Neuronal stem cell (in vitro differentiated cells): Measurements from ENCODE around the gene RIN3.

Experiments
- DNase-seq: peaks from one replicate; pipeline ENCODE4 v3.0.0-alpha.2; 2013; ENCODE audit warnings: low spot score
- H2AFZ ChIP-seq: one replicate; pipeline ENCODE4 v1.6.1; 2013; ENCODE audit warnings: mild to moderate bottlenecking, low read length, inconsistent platforms
- H2AK5ac ChIP-seq: 2 replicates; pipeline ENCODE4 v1.6.1; 2013; ENCODE audit warnings: low read depth, mild to moderate bottlenecking, inconsistent platforms, low read length, moderate library complexity, mixed read lengths
- H2BK120ac ChIP-seq: 2 replicates; pipeline ENCODE4 v1.6.1; 2013; ENCODE audit warnings: low read depth, mild to moderate bottlenecking, inconsistent platforms, low read length, moderate library complexity, mixed read lengths
- H2BK12ac ChIP-seq: one replicate; pipeline ENCODE4 v1.6.1; 2013; ENCODE audit warnings: low read length, inconsistent platforms
- H2BK15ac ChIP-seq: 2 replicates; pipeline ENCODE4 v1.6.1; 2013; ENCODE audit warnings: mild to moderate bottlenecking, low read length, inconsistent platforms, mixed read lengths
- H2BK5ac ChIP-seq: one replicate; pipeline ENCODE4 v1.6.1; 2013; ENCODE audit warnings: inconsistent platforms, mild to moderate bottlenecking, low read length, moderate library complexity
- H3K14ac ChIP-seq: one replicate; pipeline ENCODE4 v1.6.1; 2013; ENCODE audit warnings: low read length, inconsistent platforms
- H3K18ac ChIP-seq: 2 replicates; pipeline ENCODE4 v1.6.1; 2013; ENCODE audit warnings: low read length, inconsistent platforms
- H3K23ac ChIP-seq: 2 replicates; pipeline ENCODE4 v1.6.1; 2013; ENCODE audit warnings: low read depth, mild to moderate bottlenecking, mixed read lengths, low read length, inconsistent platforms; ENCODE audit not compliant: poor library complexity
- H3K27ac ChIP-seq: replicated peaks from 3 replicates; pipeline ENCODE4 v1.5.1; 2013; ENCODE audit warnings: low read length, inconsistent platforms
- H3K27me3 ChIP-seq, 3 experiments: 2 replicates each; pipeline ENCODE4 v1.6.1; 2013; ENCODE audit warnings: low read length in 3 of 3, mild to moderate bottlenecking in 2 of 3, inconsistent platforms in 1 of 3, low read depth in 1 of 3, mixed read lengths in 1 of 3, moderate library complexity in 1 of 3; ENCODE audit not compliant: control insufficient read depth in 3 of 3, insufficient read depth in 3 of 3
- H3K36me3 ChIP-seq, 2 donors: replicated peaks in 1 of 2; 2 replicates each; pipeline ENCODE4 v1.6.1; 2013; ENCODE audit warnings: low read length in 2 of 2; ENCODE audit not compliant: control insufficient read depth in 2 of 2, insufficient read depth in 2 of 2
- H3K4ac ChIP-seq: 2 replicates; pipeline ENCODE4 v1.6.1; 2013; ENCODE audit warnings: inconsistent platforms, mild to moderate bottlenecking, low read length, moderate library complexity
- H3K4me1 ChIP-seq, 2 donors: 1 replicate in 1 of 2; 2 replicates in 1 of 2; pipeline ENCODE4 v1.6.1; 2013; ENCODE audit warnings: low read length in 2 of 2, low read depth in 1 of 2; ENCODE audit not compliant: control insufficient read depth in 2 of 2, insufficient read depth in 1 of 2
- H3K4me2 ChIP-seq: one replicate; pipeline ENCODE4 v1.6.1; 2013; ENCODE audit warnings: mild to moderate bottlenecking, low read length, inconsistent platforms; ENCODE audit not compliant: insufficient read depth, poor library complexity, severe bottlenecking
- H3K4me3 ChIP-seq, 2 donors: 2 replicates each; pipeline ENCODE4 v1.5.1; 2013; ENCODE audit warnings: low read length in 2 of 2, mild to moderate bottlenecking in 2 of 2, inconsistent platforms in 1 of 2, moderate library complexity in 1 of 2
- H3K79me1 ChIP-seq: one replicate; pipeline ENCODE4 v1.6.1; 2013; ENCODE audit warnings: low read depth, mild to moderate bottlenecking, inconsistent platforms, low read length, moderate library complexity
- H3K9ac ChIP-seq: one replicate; pipeline ENCODE4 v1.6.1; 2013; ENCODE audit warnings: mild to moderate bottlenecking, low read depth, low read length, inconsistent platforms; ENCODE audit not compliant: poor library complexity
- H3K9me3 ChIP-seq, 2 donors: replicated peaks in 1 of 2; 2 replicates each; pipeline versions ENCODE3 to v1.6.1; 2013; ENCODE audit warnings: low read length in 2 of 2, mild to moderate bottlenecking in 2 of 2, inconsistent platforms in 1 of 2, low read depth in 1 of 2, mixed read lengths in 1 of 2, moderate library complexity in 1 of 2; ENCODE audit not compliant: control insufficient read depth in 2 of 2, insufficient read depth in 1 of 2
- H4K8ac ChIP-seq: one replicate; pipeline ENCODE4 v1.6.1; 2013; ENCODE audit warnings: low read depth, mild to moderate bottlenecking, inconsistent platforms, low read length, moderate library complexity
- H4K91ac ChIP-seq: one replicate; pipeline ENCODE4 v1.6.1; 2013; ENCODE audit warnings: low read length, low read depth, mild to moderate bottlenecking, inconsistent platforms; ENCODE audit not compliant: poor library complexity
- WGBS, 2 donors: extraction: QIAGEN DNeasy Blood & Tissue Kit; methylation state at CpG; one replicate each; pipeline ENCODE4 v1.1.7; 2013; ENCODE audit warnings: missing lambda C conversion rate in 2 of 2, mixed read lengths in 1 of 2; ENCODE audit not compliant: insufficient read length in 2 of 2, insufficient replicate concordance in 1 of 2; ENCODE audit errors: extremely low coverage in 2 of 2; 5-methylcytosine and 5-hydroxymethylcytosine counted together

RIN3 gene

DNA sequence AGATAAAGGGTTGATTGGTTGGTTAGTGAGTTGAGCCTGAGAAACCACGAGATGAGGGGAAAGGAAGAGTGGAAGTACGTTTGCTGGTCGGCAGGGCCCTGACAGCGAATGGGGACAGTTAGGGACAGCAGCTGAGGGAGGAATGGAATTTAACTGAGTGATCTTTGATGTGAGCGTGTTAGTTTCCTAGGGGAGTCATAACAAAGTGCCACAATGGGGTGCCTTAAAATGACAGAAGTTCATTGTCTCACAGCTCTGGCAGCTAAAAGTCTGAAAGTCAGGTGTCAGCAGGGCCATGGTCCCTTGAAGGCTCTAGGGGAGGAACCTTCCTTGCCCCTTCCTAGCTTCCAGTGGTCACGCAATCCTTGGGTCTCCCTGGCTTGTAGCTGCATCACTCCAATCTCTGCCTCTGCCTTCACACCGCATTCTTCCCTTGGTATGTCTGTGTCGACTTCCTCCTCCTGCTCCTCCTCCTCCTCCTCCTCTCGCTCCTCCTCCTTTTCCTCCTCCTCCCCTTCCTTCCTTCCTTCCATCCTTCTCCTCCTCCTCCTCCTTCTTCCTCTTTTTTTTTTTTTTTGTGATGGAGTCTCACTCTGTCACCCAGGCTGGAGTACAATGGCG lies 26.0 kb upstream of the RIN3 start:
- no peak overlapping the region for H2BK12ac ChIP-seq

DNA sequence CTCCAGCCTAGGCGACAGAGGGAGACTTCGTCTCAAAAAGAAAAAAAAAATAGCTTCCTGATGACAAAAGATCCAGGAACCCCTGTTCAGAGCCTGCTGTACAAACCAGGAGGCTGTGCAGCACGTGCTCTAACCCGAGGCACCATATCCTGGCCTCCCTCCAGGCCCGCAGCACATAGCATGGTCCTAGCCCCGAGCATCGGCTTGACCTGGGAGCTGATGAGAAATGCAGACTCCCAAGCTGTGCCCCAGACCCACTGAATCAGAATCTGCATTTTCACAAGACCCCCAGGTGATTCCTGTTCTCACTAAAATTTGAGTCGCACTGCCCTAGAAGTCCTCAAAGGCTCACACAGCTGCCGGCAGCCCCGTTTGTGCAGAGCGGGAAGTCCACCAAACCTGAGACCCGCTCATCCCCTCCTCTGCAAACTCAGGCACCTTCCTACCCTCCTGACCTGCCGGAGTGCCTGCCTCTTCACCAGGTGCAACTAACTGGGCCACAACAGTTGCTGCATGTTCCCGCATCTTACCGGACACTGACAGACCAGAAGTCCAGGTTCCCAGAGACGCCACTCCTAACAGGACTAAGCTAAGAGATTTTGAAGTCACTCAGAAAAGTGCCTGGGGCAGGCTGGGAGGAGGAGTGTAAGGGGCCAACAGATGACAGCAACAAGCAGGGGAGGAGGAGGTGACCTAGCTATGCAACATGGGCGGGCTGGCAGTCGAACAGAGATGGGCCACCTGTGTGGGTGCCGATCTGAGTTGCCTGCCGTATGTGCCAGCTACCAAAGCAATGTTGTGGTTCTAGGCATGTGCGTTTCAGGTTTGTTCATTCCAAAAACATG lies 24.0 kb upstream of the RIN3 start:
- Histone ChIP-seq H3K27ac (no peak overlapping the region), H4K8ac (no peak overlapping the region), H2BK120ac (no peak overlapping the region), H2BK12ac (no peak overlapping the region), H2BK15ac (no peak overlapping the region), H3K4me3 (no peak overlapping the region), H3K27me3 (peaks cover 0 to 20% (median 0%) of the 10 kb centered on the region in 3 experiments), H3K9ac (no peak overlapping the region), H3K36me3 (no peaks in the 10 kb centered on the region), H3K14ac (no peak overlapping the region), H3K18ac (no peak overlapping the region), H3K9me3 (no peaks in the 10 kb centered on the region), H2AFZ (peak overlapping the region; percentile 18), H3K23ac (peak overlapping the region; percentile 23), H3K79me1 (no peaks in the 10 kb centered on the region), H2AK5ac (no peak overlapping the region), H3K4me1 (peaks cover 0 to 4% of the 10 kb centered on the region in 2 donors), H4K91ac (no peak overlapping the region), H3K4ac (no peak overlapping the region), H3K4me2 (no peak overlapping the region), H2BK5ac (no peak overlapping the region)
- WGBS, 2 donors = no CpG with 5 or more reads among the region's 21 CpGs
- no peak for DNase-seq

More for the DNA sequence above, 26.0 kb upstream of the RIN3 start:
- Histone ChIP-seq H3K4ac (no peak overlapping the region), H3K79me1 (no peaks in the 10 kb centered on the region), H3K18ac (no peak overlapping the region), H3K23ac (no peak overlapping the region), H4K8ac (no peak overlapping the region), H3K36me3 (no peaks in the 10 kb centered on the region), H2AK5ac (no peak overlapping the region), H2BK5ac (no peak overlapping the region), H3K14ac (no peak overlapping the region), H3K4me3 (no peak overlapping the region), H3K4me1 (peaks cover 0 to 4% of the 10 kb centered on the region in 2 donors), H3K27me3 (peaks cover 0 to 21% (median 0%) of the 10 kb centered on the region in 3 experiments), H2AFZ (peak overlapping the region; percentile 55), H3K27ac (no peak overlapping the region), H2BK120ac (no peak overlapping the region), H3K4me2 (no peak overlapping the region), H2BK15ac (no peak overlapping the region), H3K9ac (no peak overlapping the region), H4K91ac (no peak overlapping the region), H3K9me3 (no peaks in the 10 kb centered on the region)
- WGBS, 2 donors = no CpG with 5 or more reads among the region's 10 CpGs
- DNase-seq = no peak

DNA sequence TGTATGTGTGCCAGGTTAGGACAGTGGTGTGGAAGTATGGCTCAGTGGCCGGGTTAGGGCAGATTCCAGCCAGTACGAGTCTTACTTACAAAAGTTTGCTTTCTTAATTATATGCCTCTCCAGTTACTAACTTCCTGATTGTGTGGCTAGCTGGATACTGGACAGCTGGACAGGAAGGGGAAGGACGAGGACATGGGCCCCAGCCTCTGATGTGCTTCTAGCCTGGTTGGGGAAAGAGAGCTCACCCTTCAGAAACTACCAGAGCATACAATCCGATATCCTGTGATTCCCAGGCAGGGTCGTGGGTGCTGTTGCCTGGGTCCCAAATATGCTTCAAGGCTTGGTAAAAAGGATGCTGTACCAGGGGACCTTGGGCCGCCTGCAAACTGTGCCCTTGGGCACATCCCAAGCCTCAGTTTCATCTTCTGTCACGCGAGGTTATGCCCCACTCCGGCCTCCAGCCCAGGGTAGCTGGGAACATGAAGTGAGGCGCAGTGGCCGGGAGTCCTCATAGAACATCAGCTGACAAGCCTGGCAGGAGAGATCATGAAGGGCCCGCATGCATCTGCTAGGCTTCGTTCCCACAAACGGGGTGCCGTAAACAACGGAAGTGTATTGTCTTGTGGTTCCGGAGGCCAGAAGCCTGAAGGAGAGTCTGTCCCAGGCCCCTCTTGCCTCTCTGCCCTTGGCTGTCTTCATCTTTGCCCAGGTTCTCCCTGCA lies 23.2 kb upstream of the RIN3 start:
- peaks cover 0 to 17% (median 0%) of the 10 kb centered on the region in 3 experiments for H3K27me3 ChIP-seq
- no peak overlapping the region for H3K4me2 ChIP-seq
- H2BK120ac ChIP-seq = no peak overlapping the region
- no peak overlapping the region for H2BK12ac ChIP-seq
- no peak overlapping the region for H3K14ac ChIP-seq
- H4K91ac ChIP-seq = no peak overlapping the region
- peak overlapping the region; percentile 18 for H2AFZ ChIP-seq
- H4K8ac ChIP-seq = no peak overlapping the region
- H2BK5ac ChIP-seq = no peak overlapping the region
- H3K18ac ChIP-seq = no peak overlapping the region
- WGBS, 2 donors = no CpG with 5 or more reads among the region's 17 CpGs
- no peaks in the 10 kb centered on the region for H3K9me3 ChIP-seq
- no peak overlapping the region for H3K27ac ChIP-seq
- no peaks in the 10 kb centered on the region for H3K79me1 ChIP-seq
- H2AK5ac ChIP-seq = no peak overlapping the region
- peaks cover 0 to 4% of the 10 kb centered on the region in 2 donors for H3K4me1 ChIP-seq
- H3K4me3 ChIP-seq = no peak overlapping the region
- H3K9ac ChIP-seq = no peak overlapping the region
- no peak overlapping the region for H3K23ac ChIP-seq
- DNase-seq = no peak
- no peaks in the 10 kb centered on the region for H3K36me3 ChIP-seq
- no peak overlapping the region for H2BK15ac ChIP-seq
- H3K4ac ChIP-seq = no peak overlapping the region

DNA sequence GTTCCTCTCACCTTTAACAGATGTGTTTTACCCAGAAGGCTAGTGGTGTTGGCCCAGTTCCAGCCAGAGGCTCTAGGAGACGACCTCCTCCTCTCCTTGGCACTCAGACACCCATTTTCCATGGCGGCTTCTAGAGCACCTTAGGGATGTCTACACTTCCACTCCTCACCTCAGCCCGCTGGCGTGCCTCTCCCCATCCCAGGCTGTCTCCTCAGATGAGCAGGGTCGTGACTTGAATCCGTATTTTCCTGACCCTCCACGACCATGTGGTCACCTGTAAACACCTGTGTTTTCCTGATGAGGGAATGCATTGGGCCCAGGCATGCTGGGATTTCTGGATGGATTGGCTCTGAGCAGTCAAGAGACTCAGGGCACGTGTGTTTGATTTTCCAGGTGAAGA lies 21.8 kb upstream of the RIN3 start:
- Histone ChIP-seq H3K9me3 (no peaks in the 10 kb centered on the region), H2AK5ac (no peak overlapping the region), H2BK120ac (no peak overlapping the region), H2BK15ac (no peak overlapping the region), H2BK5ac (no peak overlapping the region), H3K9ac (no peak overlapping the region), H3K36me3 (no peaks in the 10 kb centered on the region), H3K27ac (no peak overlapping the region), H2BK12ac (no peak overlapping the region), H3K4me3 (no peak overlapping the region), H2AFZ (no peak overlapping the region), H3K14ac (no peak overlapping the region), H3K79me1 (no peaks in the 10 kb centered on the region), H3K27me3 (peaks cover 0 to 12% (median 0%) of the 10 kb centered on the region in 3 experiments), H3K23ac (no peak overlapping the region), H3K4me1 (peaks cover 0 to 4% of the 10 kb centered on the region in 2 donors), H4K91ac (no peak overlapping the region), H3K18ac (no peak overlapping the region), H4K8ac (no peak overlapping the region), H3K4me2 (no peak overlapping the region), H3K4ac (no peak overlapping the region)
- no peak for DNase-seq
- no CpG with 5 or more reads among the region's 8 CpGs for WGBS, 2 donors
